K562 (cell line): ENCODE data around the gene ADAMTS10.

Experiments used
- ARHGAP35 ChIP-seq: fragments of 450-650 bp; IDR thresholded peaks from 2 replicates; pipeline ENCODE4 v1.6.1; 2018; ENCODE audit not compliant: partially characterized antibody
- CBX2 ChIP-seq: fragments of 200-600 bp; sonication (generic); IDR thresholded peaks from one replicate; pipeline ENCODE4 v1.6.1; 2012; ENCODE audit warnings: mild to moderate bottlenecking, low read length, inconsistent platforms; ENCODE audit not compliant: insufficient read depth, poor library complexity, severe bottlenecking
- CTCF ChIP-seq, 3 experiments: IDR thresholded peaks in 2 of 3; conservative IDR thresholded peaks in 1 of 3; 2 replicates each; pipeline ENCODE4 v1.5.1; 2011 to 2012; ENCODE audit warnings: low read length in 3 of 3, mild to moderate bottlenecking in 3 of 3, control low read depth in 2 of 3, improper control_type of control experiment in 1 of 3, inconsistent platforms in 1 of 3, low read depth in 1 of 3, mixed read lengths in 1 of 3, moderate library complexity in 1 of 3; ENCODE audit not compliant: insufficient read depth in 2 of 3
- ETV5 ChIP-seq: sonication (generic); formaldehyde crosslinking; IDR thresholded peaks from 2 replicates; pipeline ENCODE4 v1.4.0; 2020; ENCODE audit warnings: low read depth, mild to moderate bottlenecking, missing genetic modification reagents
- GABPA ChIP-seq: fragments of 200-800 bp; sonication (Bioruptor generic); conservative IDR thresholded peaks from 2 replicates; pipeline ENCODE4 v1.6.1; 2016; ENCODE audit warnings: low read depth, missing genetic modification characterization, missing compliant biosample characterization
- KLF10 ChIP-seq: fragments of 250-450 bp; sonication (Bioruptor Pico); IDR thresholded peaks from 2 replicates; pipeline ENCODE4 v1.6.1; 2021; ENCODE audit warnings: matching md5 sums
- NR1H2 ChIP-seq: sonication (generic); formaldehyde crosslinking; IDR thresholded peaks from 2 replicates; pipeline ENCODE4 v1.4.0; 2020; ENCODE audit warnings: mild to moderate bottlenecking, missing genetic modification reagents
- POLR2AphosphoS5 ChIP-seq: IDR thresholded peaks from 2 replicates; pipeline ENCODE4 v1.6.1; 2011; ENCODE audit warnings: mild to moderate bottlenecking, low read depth, low read length, moderate library complexity; ENCODE audit not compliant: control insufficient read depth, insufficient read depth
- TEAD2 ChIP-seq: fragments of 450-650 bp; IDR thresholded peaks from 2 replicates; pipeline ENCODE4 v1.6.1; 2016; ENCODE audit warnings: missing genetic modification characterization, control low read depth, missing compliant biosample characterization
- TF ChIP-seq, protein P1 (sequence below): fragments of 250-450 bp; sonication (Bioruptor Pico); IDR thresholded peaks from 2 replicates; pipeline ENCODE4 v1.6.1; 2021; ENCODE audit warnings: mild to moderate bottlenecking

DNA sequence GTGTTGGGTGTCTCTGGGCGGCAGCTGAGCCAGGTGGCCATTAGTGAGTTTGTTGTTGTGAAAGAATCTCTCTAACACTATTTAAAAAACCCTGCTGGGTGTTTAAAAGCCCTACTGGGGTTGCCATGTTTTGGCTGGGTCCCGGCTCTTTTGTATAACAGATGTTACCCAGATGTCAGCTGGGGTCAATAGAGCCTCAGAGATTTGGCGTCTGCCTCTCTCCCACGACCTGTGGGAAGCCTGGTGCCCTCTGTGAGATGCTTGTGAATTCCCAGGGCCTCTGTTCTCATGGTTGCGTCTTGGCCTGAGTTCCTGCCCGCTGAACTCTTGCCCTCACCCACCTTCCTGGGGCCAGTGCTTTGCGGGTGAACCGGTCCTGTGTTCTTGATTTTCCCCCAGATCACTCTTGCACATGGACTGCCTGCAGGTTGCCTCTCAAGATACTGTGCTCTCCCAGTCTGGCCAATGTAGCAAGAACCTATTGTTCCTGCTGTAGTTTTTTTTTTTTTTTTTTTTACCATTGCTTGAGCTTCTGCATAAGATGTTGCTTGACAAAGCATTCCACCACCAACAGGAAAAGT, 29.4 kb upstream of the ADAMTS10 start:
- TF ChIP-seq NR1H2 (CRISPR knock-in tag) (no peak), GABPA (tag) (no peak), POLR2AphosphoS5 (no peak), CBX2 (no peak), TEAD2 (no peak), CTCF (IDR thresholded peaks at IDR 0.05 in 2 of 3, conservative IDR thresholded peaks at IDR 0.05 in 1 of 3; ENCODE audit: insufficient read depth in 2 of 3, low read depth in 1 of 3, low read length in 3 of 3) (no peak), KLF10 (no peak), ARHGAP35 (no peak), ETV5 (no peak)
- TF ChIP-seq, protein P1, sequence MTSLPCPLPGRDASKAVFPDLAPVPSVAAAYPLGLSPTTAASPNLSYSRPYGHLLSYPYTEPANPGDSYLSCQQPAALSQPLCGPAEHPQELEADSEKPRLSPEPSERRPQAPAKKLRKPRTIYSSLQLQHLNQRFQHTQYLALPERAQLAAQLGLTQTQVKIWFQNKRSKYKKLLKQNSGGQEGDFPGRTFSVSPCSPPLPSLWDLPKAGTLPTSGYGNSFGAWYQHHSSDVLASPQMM, result no peak
